Measurements from ENCODE around the gene AP2A1.

Gene AP2A1

GRCh38 chr19:49793561-49793840 lies 26.7 kb downstream of the AP2A1 start:
- no peak for DNase-seq (ENCODE audit: low read depth in 2 of 2)

- DNase-seq (ENCODE audit: low read depth in 2 of 2), result no peak
These were observed 28.8 kb downstream of the AP2A1 start for GRCh38 chr19:49795615-49796014.

GRCh38 chr19:49798574-49798973 lies 31.8 kb downstream of the AP2A1 start:
- no peak for DNase-seq (ENCODE audit: low read depth in 2 of 2)

GRCh38 chr19:49799271-49799797 lies 32.5 kb downstream of the AP2A1 start:
- DNase-seq (ENCODE audit: low read depth in 2 of 2), result no peak

GRCh38 chr19:49799798-49800376 lies 33.1 kb downstream of the AP2A1 start:
- DNase-seq (ENCODE audit: low read depth in 2 of 2), result no peak

GRCh38 chr19:49800771-49801170 lies 34.0 kb downstream of the AP2A1 start:
- DNase-seq (ENCODE audit: low read depth in 2 of 2), result no peak

GRCh38 chr19:49801401-49801888 lies 34.6 kb downstream of the AP2A1 start:
- DNase-seq (ENCODE audit: low read depth in 2 of 2), result no peak

- no peak for DNase-seq (ENCODE audit: low read depth in 2 of 2)
These were observed 35.3 kb downstream of the AP2A1 start for GRCh38 chr19:49801966-49802661.

- no peak for DNase-seq (ENCODE audit: low read depth in 2 of 2)
These were observed 36.2 kb downstream of the AP2A1 start for GRCh38 chr19:49802836-49803528.

- DNase-seq (ENCODE audit: low read depth in 2 of 2), result no peak
These were observed 36.7 kb downstream of the AP2A1 start for GRCh38 chr19:49803529-49803856.

GRCh38 chr19:49805822-49806619 lies 39.2 kb downstream of the AP2A1 start:
- no peak for DNase-seq (ENCODE audit: low read depth in 2 of 2)

GRCh38 chr19:49806620-49806959 lies 39.8 kb downstream of the AP2A1 start:
- no peak for DNase-seq (ENCODE audit: low read depth in 2 of 2)

- DNase-seq (ENCODE audit: low read depth in 2 of 2), result no peak
These were observed 40.5 kb downstream of the AP2A1 start for GRCh38 chr19:49807058-49807903.

- no peak for DNase-seq (ENCODE audit: low read depth in 2 of 2)
These were observed 41.3 kb downstream of the AP2A1 start for GRCh38 chr19:49807904-49808675.

GRCh38 chr19:49808711-49809159 lies 41.9 kb downstream of the AP2A1 start:
- peak; percentile 85 to 86 for DNase-seq (ENCODE audit: low read depth in 2 of 2)

GRCh38 chr19:49809160-49809940 lies 42.5 kb downstream of the AP2A1 start:
- DNase-seq (ENCODE audit: low read depth in 2 of 2), result peak; percentile 24 to 36

- DNase-seq (ENCODE audit: low read depth in 2 of 2), result no peak
These were observed 43.2 kb downstream of the AP2A1 start for GRCh38 chr19:49809941-49810389.

- no peak for DNase-seq (ENCODE audit: low read depth in 2 of 2)
These were observed 44.5 kb downstream of the AP2A1 start for GRCh38 chr19:49811328-49811727.

- no peak for DNase-seq (ENCODE audit: low read depth in 2 of 2)
These were observed 45.7 kb downstream of the AP2A1 start for GRCh38 chr19:49812452-49812996.

Measured in stimulated activated CD4-positive, alpha-beta T cell treated with anti-CD3 and anti-CD28 coated beads, Interleukin-1b, Interleukin-23, amount 100 ng/mL, for 4 hours (primary cell).